Stimulated activated CD8-positive, alpha-beta memory T cell treated with anti-CD3 and anti-CD28 coated beads, Interleukin-7, amount 100 ng/mL, for 24 hours (primary cell): ENCODE measurements around the gene IKBKE.

Source experiments
- DNase-seq: peaks from one replicate; pipeline ENCODE4 v3.0.0-alpha.2; 2020; ENCODE audit warnings: low read depth

Gene IKBKE

DNA sequence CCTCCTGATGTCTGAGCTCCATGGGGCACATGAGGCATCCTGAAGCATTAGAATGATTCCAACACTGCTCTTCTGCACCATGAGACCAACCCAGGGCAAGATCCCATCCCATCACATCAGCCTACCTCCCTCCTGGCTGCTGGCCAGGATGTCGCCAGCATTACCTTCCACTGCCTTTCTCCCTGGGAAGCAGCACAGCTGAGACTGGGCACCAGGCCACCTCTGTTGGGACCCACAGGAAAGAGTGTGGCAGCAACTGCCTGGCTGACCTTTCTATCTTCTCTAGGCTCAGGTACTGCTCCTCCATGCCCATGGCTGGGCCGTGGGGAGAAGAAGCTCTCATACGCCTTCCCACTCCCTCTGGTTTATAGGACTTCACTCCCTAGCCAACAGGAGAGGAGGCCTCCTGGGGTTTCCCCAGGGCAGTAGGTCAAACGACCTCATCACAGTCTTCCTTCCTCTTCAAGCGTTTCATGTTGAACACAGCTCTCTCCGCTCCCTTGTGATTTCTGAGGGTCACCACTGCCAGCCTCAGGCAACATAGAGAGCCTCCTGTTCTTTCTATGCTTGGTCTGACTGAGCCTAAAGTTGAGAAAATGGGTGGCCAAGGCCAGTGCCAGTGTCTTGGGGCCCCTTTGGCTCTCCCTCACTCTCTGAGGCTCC lies 26.0 kb downstream of the IKBKE start:
- DNase-seq: no peak

DNA sequence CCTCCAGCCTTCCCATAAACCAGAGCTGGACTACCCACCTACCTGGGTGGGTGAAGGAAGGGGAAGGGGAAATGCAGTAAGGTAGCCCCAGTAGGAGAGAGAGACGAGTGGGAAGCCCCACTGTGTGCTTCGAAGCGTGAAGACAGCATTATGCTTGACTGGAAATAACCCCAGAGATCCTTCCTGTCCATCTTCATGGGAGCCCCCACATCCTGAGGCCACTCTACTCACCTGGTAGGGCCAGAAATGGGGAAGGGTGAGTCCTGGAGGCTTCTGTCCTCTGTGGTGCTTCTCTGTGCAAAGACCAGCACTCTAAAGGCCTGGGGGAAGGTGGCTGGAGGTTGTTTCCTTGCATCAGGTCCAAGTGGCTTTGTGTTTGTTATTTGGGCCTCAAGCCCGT lies 27.1 kb downstream of the IKBKE start:
- DNase-seq: no peak

DNA sequence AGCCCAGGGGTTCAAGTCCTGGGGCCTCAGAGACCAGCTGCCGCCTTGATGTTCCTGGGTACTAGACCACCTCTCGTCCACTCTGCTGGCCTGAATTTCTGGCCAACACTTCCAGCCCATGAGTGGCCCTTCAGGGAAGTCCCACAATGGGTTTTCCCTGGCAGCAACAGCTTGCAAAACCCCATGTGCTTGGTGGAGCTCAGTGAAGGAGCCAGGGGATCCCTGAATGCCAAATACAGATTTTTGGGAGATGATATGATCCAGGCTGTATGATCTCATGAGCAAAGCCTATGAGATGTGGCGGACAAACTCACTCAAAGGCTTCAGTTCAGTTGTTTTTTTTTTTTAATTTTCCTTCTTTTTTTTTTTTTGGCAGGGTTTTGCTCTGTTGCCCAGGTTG lies 27.5 kb downstream of the IKBKE start:
- no peak for DNase-seq

DNA sequence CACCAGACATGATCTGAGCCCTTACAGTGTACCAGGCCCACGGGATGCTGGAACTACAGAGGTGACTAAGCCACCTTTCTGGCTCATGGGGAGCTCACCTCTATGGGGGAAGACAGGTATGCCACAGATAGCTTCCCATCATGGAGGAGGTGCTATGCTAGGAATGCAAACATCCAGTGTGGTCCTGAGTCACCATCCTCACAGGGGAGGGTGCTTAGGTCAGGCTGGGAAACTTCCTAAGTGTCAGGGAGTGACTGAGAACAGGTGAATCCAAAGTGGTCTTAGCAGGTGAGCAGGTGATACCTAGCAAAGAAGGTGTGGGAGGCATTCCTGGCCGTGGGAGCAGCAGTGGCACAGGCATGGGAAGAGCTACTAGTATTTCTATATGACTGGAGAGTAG lies 28.4 kb downstream of the IKBKE start:
- DNase-seq: no peak

DNA sequence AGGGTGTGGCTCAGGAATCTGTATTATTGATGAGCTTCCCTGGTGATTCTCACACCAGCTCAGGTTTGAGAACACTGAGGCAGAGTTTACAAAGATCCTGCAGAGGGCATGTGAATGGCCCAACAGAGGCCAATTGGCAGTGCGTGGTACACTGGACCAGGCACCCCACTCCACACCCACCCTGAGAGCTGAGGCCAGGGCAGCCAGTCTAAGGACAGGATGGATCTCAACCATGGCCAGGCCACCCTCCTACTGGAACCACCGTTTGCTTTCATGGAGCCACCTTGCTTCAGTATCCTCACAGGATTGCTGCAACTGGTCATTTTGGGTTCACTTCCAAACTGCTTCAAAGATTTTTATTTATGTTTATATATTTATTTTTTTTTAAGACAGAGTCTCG lies 29.8 kb downstream of the IKBKE start:
- DNase-seq: no peak

DNA sequence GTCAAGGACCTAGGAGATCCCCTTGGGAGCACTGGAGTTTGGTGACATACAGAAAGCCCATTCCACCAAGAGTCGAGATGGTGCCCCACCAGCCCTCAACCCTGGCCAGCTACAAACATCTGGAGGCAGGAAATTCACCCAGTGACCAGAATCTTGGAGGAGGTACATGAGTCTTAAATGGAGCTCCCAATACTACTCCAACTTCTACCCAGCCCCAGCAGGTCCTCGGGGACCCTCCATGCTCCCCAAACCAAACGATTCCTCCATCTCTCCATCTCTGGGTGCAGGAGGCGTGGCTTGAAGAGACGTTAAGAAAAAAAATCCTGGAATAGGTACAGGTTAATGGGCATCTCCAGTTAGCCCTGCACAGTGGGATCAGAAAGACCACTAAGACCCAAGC lies 31.6 kb downstream of the IKBKE start:
- no peak for DNase-seq

DNA sequence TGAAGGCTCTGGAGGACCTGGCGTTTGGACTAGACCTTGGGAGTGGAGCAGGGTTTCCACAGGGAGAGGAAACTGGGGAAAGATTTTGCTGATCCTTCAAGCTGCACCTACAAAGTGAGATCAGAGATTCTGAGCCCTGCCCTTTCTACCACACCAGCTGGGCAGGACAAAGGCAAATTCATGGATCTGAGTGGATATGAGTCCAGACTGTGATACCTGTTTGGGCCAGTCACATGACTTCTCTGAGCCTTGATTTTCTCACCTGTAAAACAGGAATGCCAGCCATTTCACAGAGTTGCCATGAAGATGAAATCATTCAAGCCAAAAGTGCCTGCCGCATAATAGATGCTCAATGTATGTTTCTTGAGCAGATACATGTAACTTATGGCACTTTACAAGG lies 32.1 kb downstream of the IKBKE start:
- no peak for DNase-seq

DNA sequence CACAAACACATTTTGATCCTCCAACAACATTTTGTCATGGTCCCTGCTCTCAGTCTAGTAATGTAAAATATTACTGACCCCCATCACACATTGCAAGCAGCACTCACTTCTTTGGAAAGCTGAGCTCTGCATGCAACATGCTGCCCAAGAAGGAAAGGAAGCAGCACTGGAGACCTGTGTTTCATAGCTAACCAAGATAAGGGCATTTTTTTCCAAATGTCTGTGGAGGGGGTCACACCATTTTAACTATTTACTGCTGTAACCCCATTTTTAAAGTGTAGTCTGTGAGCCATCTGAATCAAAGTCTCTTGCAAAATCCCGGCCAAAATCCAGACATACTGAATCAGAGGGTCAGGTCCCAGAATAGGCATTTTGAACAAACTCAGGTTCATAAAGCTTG lies 32.5 kb downstream of the IKBKE start:
- DNase-seq: no peak

DNA sequence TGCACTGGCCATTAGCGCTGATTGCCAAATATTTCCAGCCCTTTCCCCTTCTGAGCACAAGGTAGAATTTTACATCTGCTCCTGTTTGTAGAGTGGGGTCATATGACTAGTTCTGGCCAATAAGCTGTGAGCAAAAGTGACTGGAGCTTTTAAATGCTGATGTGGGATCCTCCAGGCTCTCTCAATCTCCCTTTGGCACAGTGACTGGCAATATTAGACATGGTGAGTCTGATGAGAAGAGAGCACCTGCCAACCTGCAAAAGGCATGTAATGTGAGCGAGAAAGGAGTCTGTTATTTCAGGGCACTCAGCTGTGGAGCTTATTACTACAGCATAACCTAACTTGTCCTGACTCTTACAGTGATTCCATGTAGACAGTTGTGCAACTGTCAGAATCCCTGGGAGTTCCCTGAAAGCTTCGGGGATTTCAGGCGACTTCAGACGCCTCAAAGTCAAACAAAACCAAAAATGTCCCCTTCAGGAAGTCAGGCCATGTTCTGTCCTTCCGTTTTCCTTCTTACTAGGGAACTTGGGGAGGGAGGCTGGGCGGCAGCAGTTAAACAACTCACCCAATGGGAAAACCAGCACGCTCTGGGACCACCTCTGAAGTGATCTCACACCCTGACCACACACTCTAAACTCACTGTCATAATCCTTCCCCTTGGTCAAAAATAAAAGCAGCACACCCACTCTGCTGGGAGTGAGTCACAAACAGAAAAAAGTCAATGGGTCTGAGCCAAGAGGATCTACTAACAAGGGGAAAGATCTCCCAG lies 33.5 kb downstream of the IKBKE start:
- DNase-seq: no peak

DNA sequence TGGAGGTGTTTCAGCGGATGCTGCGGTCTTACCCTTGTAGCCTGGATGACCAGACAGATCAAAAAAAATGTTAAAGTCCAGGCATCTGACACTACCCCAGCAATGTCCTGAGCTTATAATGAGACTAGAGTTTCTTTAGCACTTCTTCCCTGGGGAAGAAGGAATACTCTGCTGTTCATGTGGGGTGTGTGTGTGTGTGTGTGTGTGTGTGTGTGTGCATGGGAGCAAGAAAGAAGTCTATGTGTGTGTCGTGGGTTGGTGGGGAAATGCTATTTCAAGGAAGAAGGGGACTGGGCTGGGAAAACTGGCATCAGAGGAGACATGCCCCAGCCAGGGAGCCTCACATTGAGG lies 34.1 kb downstream of the IKBKE start:
- no peak for DNase-seq

DNA sequence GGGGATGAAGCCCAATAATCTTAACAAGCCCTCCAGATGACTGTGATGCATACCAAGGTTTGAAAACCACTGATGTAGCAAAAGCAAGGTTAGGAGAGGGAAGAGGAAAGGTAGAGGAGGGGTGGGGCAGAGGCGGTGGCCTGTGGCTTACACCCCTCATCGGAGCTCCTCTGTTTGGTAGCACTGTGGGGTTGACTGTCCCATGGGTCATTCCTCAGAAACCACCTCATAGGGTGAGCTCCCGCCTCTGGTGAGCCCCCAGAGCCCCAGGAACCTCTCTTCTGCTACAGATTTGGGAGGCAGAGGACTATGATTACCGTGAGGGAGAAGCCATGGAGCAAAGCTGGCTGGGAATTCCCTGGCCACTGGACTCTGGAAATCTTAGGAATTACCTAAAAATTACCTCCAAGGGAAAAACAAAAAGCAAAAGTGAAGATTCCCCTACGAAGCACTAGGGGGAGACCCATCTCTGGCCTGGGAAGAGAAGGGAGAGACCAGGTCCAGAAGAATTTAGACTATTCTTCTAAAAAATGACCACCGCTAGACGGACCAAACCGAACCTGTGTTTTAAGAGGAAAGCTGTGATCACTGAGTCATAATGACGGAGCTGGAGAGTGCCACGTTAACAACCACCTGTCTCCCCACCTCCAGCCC lies 35.6 kb downstream of the IKBKE start:
- DNase-seq: no peak

DNA sequence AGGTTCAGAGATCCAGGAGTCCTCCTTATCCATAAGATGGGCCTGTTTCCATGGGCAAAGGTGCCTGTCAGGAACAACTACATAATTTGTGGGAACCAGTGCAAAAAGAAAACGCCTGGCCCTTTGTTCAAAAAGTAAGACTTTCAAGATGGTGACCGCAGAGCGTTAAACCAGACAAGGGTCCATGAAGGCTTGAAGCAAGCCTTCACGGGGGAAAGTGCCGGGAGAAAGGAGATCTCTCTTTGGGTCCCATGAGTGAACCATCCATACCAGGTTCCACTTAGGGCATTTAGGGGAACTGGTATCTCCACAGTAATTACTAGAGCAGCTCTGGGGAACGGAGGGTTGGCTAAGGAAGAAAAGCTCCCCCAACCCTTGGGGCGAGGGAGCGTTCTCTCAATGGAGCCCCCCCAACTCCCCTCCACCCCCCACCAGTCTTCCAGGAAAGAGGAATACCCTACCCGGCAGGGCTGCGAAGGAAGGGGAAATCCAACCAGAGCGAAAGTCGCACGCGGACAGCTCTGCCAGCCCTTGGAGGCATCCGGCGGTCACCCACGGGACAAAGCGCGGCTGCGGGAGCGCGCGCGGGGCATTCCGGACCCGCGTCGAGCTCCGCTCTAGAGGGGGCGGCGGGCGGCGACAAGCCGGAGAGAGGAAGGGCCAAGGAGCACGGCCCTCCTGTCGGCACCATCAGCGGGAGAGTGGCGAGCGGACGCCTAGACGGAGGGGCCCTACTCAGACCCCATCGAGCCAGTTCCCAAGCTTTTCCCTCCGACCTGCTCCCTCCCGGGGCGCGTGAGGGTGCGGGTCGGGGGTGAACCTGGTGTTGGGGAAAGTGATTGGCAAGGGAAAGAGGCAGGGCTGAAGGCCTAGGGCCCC lies 36.4 kb downstream of the IKBKE start:
- no peak for DNase-seq

DNA sequence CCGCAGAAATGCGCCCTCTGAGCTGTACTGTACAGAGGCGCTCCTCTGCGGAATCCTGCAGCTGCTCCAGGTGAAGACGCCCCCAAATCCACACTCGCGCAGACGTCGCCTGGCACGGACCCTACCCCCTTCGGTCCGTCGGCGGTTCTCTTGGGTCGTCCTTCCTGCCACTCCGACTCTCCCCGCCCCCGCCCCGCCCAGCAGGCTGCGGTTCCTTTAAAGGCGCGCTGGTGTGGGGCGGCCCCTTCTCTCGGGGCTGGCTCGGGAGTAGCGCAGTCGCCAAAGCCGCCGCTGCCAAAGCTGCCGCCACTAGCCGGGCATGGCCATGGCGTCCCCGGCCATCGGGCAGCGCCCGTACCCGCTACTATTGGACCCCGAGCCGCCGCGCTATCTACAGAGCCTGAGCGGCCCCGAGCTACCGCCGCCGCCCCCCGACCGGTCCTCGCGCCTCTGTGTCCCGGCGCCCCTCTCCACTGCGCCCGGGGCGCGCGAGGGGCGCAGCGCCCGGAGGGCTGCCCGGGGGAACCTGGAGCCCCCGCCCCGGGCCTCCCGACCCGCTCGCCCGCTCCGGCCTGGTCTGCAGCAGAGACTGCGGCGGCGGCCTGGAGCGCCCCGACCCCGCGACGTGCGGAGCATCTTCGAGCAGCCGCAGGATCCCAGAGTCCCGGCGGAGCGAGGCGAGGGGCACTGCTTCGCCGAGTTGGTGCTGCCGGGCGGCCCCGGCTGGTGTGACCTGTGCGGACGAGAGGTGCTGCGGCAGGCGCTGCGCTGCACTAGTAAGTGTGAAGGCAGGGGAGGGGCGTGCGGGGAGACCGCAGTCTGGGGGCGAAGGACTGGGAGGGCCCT lies 37.2 kb downstream of the IKBKE start, which contains the start of gene RASSF5:
Gene RASSF5, plus strand, starts transcription at position 248 of the 846 bp plus-strand sequence. Its CDS starts 72 bp downstream, at position 320.
- peak; percentile 67 for DNase-seq

DNA sequence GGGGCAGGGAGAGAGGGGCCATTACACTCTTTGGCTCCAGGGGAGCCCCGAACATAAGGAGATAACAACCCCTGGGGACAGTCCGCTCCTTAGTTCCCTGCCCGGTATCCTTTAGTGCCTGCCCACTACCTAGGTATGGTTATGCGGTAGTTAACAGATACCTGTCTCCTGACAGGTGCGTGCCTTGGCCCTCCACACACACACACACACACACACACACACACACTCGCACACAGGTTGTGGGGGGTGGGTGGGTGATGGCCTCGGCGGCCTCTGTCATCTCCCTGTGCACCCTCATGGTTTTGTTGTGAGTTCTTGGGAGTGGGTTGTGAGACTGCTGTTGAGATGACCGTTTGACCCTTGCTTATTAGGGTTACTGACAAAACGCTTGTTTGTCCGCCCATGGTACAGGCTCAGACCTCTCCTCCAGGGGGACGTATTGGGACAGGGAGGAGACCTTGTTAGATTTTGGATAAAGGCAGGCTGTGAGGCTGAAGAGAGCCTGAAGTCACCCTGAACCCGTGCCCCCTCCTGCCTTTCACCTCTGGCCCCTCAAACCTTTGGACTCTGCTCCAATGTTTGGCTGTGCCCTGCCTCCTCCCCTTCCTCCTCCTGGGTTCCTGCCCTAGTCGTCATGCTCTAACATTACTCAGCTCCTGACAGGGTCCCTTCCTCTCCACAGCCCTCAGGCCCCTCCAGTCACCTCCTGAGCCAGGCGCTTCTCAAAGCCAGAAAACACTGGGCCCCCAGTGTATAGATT lies 38.0 kb downstream of the IKBKE start:
- DNase-seq: no peak

DNA sequence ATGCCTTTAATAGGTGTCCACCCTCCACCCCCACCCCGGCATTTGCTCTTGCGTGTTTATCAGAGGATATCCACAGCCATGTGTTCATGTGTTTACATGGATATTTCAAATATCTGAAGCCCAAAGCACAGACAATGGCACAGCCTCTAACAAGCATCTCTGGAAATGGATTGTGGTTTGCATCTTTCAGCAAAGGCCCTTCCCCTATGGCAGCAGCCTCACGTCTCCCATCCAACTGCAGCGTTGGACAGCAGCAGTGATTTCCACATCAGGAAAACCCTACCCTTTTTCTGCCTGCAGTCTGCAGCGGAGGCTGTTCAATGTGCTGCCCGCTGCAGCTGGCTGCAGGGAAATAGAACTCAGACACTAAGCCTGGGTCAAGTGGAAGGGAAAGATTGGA lies 38.7 kb downstream of the IKBKE start:
- DNase-seq: no peak

DNA sequence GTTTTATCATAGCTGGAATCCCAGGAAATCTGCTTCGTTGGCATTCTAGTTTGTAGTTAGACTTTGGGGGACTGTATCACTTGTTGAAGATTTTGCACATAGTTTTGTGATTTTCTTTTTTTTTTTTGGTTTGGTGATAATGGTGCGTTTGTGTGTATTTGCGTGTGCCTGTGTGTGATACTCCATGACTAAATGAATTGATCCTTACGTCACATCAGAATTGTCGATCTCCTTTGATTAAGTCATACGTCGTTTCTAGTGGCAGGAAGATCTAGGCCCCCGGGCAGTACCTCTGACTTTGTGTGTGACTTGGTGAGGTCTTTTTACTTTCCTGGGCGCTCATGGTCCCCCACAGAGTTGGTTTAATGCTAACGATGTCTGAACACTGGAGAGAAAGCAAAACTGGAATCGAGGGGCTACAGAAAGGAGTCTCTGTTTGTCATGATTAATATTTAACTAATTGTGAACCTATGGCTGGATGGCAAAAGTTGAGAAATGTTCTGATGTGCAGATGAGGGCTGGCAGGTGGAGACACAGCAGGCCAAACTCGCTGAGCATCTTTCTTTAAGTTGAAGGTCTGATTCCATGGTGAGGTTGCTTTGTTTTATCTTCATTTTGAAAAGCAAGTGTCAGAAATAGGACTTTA lies 39.5 kb downstream of the IKBKE start:
- DNase-seq: no peak

DNA sequence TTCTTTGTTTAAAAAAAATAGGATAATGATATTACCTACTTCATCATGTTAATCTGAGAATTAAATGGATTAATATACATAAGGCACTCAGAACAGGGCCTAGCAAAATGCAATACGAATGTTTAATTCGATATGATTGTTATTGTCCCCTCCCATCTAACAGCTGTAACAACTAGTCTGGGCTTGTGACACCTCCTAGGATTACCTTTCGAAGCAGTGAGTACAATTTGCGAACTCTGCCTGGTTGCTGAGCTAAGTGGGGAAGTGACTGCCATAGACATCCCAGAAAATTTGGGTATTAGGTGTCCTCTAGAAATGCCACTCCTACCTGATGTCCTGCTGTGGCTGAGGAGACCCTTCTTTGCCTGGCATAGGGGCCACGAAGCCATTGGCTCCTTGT lies 40.1 kb downstream of the IKBKE start:
- no peak for DNase-seq

DNA sequence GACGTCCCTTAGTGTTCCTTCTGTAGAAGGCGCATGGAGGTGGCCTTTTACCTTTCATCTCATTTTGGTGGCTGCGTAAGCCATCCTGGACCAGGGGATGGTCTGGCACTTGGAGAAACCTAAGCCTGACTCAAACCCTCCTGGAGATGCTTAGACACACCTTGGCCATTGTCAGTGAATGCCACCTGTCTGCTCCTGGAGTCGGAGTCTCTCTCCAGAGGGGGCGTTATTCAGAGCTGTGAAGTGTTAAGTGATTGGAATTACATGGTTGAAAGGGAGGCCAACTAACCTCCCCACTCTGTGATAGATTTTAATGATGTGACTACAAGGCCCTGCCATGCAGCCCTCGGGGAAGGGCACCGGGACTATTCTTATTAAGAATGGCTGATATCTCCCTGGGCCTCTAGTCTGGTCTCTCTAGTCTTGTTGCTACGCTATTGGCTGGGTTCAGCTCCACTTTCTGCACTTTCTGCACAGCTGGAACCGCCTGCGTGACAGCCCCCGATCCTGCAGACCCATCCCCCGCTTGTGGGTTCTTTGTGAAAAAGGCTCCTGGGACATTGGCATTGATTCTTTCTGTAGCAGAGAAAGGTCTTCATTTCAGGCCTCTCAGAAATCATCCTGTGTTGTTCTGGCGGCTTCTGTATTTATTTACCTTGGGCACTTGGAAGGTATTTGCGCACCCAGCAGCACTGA lies 41.2 kb downstream of the IKBKE start:
- no peak for DNase-seq

DNA sequence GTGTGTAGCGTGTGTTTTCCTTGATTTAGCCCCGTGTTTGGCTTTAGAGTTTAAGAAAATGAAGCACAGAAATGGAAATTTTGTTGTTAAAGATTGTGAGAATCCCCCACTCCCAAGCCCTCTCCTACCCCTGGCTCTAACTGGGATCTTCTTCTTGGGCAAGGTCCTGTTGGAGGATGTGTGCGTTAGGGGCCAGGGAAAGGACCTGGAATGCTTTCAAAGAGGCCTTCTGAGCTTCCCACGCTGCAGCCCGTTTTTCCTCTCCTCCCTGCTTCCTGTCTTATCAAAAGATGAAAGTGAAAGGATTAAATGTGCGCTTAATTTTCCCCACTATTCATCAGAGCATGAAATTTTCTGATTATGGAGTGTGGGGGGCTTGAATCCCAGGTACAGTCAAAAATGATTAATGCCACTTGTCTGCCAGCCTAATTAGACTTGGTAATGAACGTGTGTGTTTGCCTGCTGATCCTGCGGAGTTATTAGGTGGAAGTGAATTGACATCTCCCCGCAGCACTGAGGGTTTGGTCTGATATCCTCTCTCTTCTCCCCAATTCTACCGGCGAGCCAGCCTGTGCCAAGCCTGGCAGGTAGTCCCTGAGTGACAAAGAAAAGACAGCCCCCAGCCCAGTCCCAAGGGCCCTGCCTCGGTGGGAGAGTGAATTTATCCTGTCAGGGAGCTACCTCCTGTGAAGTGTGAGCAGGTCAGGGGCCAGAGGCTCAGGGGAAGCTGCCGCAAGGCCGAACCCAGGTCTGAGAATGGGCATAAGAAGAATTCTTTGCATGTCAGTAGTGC lies 42.0 kb downstream of the IKBKE start:
- no peak for DNase-seq
